ENCODE measurements around the gene FURIN. TPM values are rescaled to one million over a fixed set of nuclear protein-coding genes. Genes with fewer than 3 reads are reported as not detected.
A peak's percentile ranks its signal among the peaks of the same experiment; 100 is the strongest.

Gene FURIN
- total RNA-seq, 1 experiment from 2014 or later = 35.1 TPM

- H2BK15ac ChIP-seq (ENCODE audit: low read depth, low read length) = no peak overlapping the region
- H2BK5ac ChIP-seq (ENCODE audit: insufficient read length, low read length) = no peak overlapping the region
- H3K14ac ChIP-seq (ENCODE audit: insufficient read depth, low read length) = no peak overlapping the region
- no peak overlapping the region for H2BK120ac ChIP-seq (ENCODE audit: low read depth, low read length, poor library complexity, severe bottlenecking)
- Mint-ChIP-seq H3K4me1 (peaks cover 40 to 41% of the 10 kb centered on the region in 2 experiments), H3K4me3 (no peak overlapping the region; a peak in 1 of 5 replicates), H3K27ac (peak overlapping the region in 1 of 3 experiments; percentile 98; a peak in 1 of 7 replicates), H3K9me3 (no peaks in the 10 kb centered on the region; a peak in 1 of 5 replicates), H3K36me3 (ENCODE audit: insufficient read depth in 1 of 3, low read depth in 3 of 3) (no peaks in the 10 kb centered on the region), H3K27me3 (ENCODE audit: low read depth) (peaks cover 6% of the 10 kb centered on the region)
- H4K8ac ChIP-seq (replicated peaks; ENCODE audit: insufficient read length, low read depth, low read length) = no peak overlapping the region
- H3K79me1 ChIP-seq (ENCODE audit: insufficient read depth, low read depth, low read length, poor library complexity, severe bottlenecking) = no peaks in the 10 kb centered on the region
- H3K9me3 ChIP-seq (ENCODE audit: control insufficient read depth, low read depth, low read length) = no peaks in the 10 kb centered on the region
- H3K23ac ChIP-seq (ENCODE audit: insufficient read length, low read depth, low read length) = no peak overlapping the region
- no peak overlapping the region for H3K27ac ChIP-seq (ENCODE audit: insufficient read length, low read depth, low read length)
- H3K27me3 ChIP-seq (ENCODE audit: insufficient read depth, low read length) = no peaks in the 10 kb centered on the region
- no peak overlapping the region for H2AFZ ChIP-seq (ENCODE audit: low read length)
- no peak overlapping the region for H3K4me2 ChIP-seq (ENCODE audit: insufficient read depth, insufficient read length, low read length)
- H3K4ac ChIP-seq (ENCODE audit: low read depth, low read length) = no peak overlapping the region
- H4K20me1 ChIP-seq (ENCODE audit: control insufficient read depth, insufficient read depth, insufficient read length) = no peaks in the 10 kb centered on the region
- no peak overlapping the region for H3K18ac ChIP-seq (ENCODE audit: insufficient read length, low read depth, low read length)
- H2BK12ac ChIP-seq (ENCODE audit: insufficient read length, low read depth, low read length) = no peak overlapping the region
- no peak overlapping the region for H4K5ac ChIP-seq (ENCODE audit: insufficient read length, low read depth, low read length)
- H3K23me2 ChIP-seq (ENCODE audit: insufficient read length, low read depth, low read length, poor library complexity, severe bottlenecking) = no peaks in the 10 kb centered on the region
- DNase-seq = no peak
- TF ChIP-seq CTCF (conservative IDR thresholded peaks at IDR 0.05) = no peak
- H3T11ph ChIP-seq (ENCODE audit: low read length) = no peak overlapping the region
- no peak overlapping the region for H2BK20ac ChIP-seq (ENCODE audit: low read depth, low read length, poor library complexity, severe bottlenecking)
- H3K79me2 ChIP-seq (ENCODE audit: insufficient read depth, low read length) = no peaks in the 10 kb centered on the region
- no peak overlapping the region for H3K56ac ChIP-seq (ENCODE audit: insufficient read length, low read depth, low read length)
- no peak overlapping the region for H3K9ac ChIP-seq (ENCODE audit: extremely low read depth, insufficient read length, low read length)
- H2AK5ac ChIP-seq (ENCODE audit: insufficient read length, low read length) = no peak overlapping the region
- no CpG with 5 or more reads among the region's 11 CpGs for WGBS (ENCODE audit: extremely low coverage, insufficient read length, low lambda C conversion rate)
- peaks cover 5% of the 10 kb centered on the region; the same call in 1 of the 2 replicates for H3K4me1 ChIP-seq (ENCODE audit: insufficient read depth, low read length)
- H4K91ac ChIP-seq (ENCODE audit: insufficient read length, low read depth, low read length) = no peak overlapping the region
Measured at GRCh38 chr15:90837094-90837493, 31.3 kb upstream of the FURIN start.
